SJCRH30 (cell line): ENCODE data around the gene PRELID1. TPM values are rescaled to one million over a fixed set of nuclear protein-coding genes. Genes with fewer than 3 reads are reported as not detected.

Experiments used
- DNase-seq, 2 experiments: peaks; one replicate each; pipeline ENCODE4 v3.0.0-alpha.2; 2015 to 2020
- H3K27ac ChIP-seq: fragments of 250-450 bp; sonication (Bioruptor Pico); 2 replicates; pipeline ENCODE4 v1.5.1; 2020; ENCODE audit warnings: mild to moderate bottlenecking, moderate library complexity
- H3K27me3 ChIP-seq: fragments of 250-450 bp; sonication (Bioruptor Pico); 2 replicates; pipeline ENCODE4 v1.5.1; 2020; ENCODE audit warnings: mild to moderate bottlenecking, moderate library complexity
- H3K36me3 ChIP-seq: fragments of 250-450 bp; sonication (Bioruptor Pico); 2 replicates; pipeline ENCODE4 v1.5.1; 2020; ENCODE audit warnings: mild to moderate bottlenecking, moderate library complexity
- H3K4me1 ChIP-seq: fragments of 250-450 bp; sonication (Bioruptor Pico); 2 replicates; pipeline ENCODE4 v1.5.1; 2020; ENCODE audit warnings: mild to moderate bottlenecking, moderate library complexity
- H3K4me3 ChIP-seq: fragments of 250-450 bp; sonication (Bioruptor Pico); 2 replicates; pipeline ENCODE4 v1.5.1; 2020; ENCODE audit warnings: mild to moderate bottlenecking, moderate library complexity
- H3K9me3 ChIP-seq: fragments of 250-450 bp; sonication (Bioruptor Pico); replicated peaks from 2 replicates; pipeline ENCODE4 v1.5.1; 2020; ENCODE audit warnings: mild to moderate bottlenecking, moderate library complexity
- total RNA-seq: library from RNA; depleted of rRNA; stranded (reverse); fragments of >200 nt; shearing (Covaris generic); gene quantifications from 2 replicates; pipeline ENCODE4 v1.2.3, GENCODE V29; 2014; rRNA removed

The PRELID1 gene
- total RNA-seq, 1 experiment from 2014 or later: 226 TPM

GRCh38 chr5:177349362-177349647, 45.7 kb downstream of the PRELID1 start:
- H3K4me3 ChIP-seq: no peak overlapping the region
- peaks cover 8% of the 10 kb centered on the region; the same call in 1 of the 2 replicates for H3K4me1 ChIP-seq
- H3K27ac ChIP-seq: no peak overlapping the region
- peaks cover 7% of the 10 kb centered on the region; the same call in 1 of the 2 replicates for H3K36me3 ChIP-seq
- H3K27me3 ChIP-seq: no peaks in the 10 kb centered on the region
- no peaks in the 10 kb centered on the region for H3K9me3 ChIP-seq
- DNase-seq: no peak

GRCh38 chr5:177349762-177350161, 46.2 kb downstream of the PRELID1 start:
- no peak overlapping the region for H3K27ac ChIP-seq
- H3K4me3 ChIP-seq: no peak overlapping the region
- peaks cover 3% of the 10 kb centered on the region; the same call in 1 of the 2 replicates for H3K36me3 ChIP-seq
- H3K27me3 ChIP-seq: no peaks in the 10 kb centered on the region
- no peak for DNase-seq
- H3K9me3 ChIP-seq: no peaks in the 10 kb centered on the region
- H3K4me1 ChIP-seq: peaks cover 8% of the 10 kb centered on the region; the same call in 1 of the 2 replicates

DNA sequence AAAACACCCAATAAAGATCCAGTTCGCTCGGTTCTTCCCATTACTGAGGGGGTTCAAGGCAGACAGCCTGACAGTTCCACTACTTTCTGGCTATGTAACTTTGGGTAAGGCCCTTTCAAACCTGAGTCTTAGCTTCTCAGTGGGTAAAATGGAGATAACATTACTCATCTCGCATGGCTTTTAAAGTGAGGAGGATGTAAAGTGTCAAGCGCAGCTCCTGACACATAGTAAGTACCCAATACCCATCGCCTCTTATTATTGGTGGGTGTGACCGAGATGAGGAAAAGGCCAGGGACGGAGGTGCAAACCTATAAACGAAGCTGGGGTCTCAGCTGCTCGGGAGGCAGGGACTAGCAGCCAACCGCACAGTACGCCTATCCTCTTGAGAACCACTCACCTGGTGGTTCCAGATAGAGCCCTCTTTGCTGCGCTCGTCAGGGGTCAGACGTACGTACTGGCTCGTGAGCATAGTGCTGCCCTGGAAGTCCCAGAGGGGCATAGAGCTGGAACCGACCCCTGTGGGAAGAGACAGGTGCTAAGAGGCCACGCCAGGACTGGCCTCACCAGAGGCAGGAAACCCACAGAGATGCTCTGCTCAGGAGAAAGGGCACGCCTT, 47.3 kb downstream of the PRELID1 start:
- Histone ChIP-seq H3K4me3 (peak overlapping the region; percentile 77), H3K9me3 (no peaks in the 10 kb centered on the region), H3K27ac (peak overlapping the region; percentile 86), H3K27me3 (no peaks in the 10 kb centered on the region), H3K36me3 (no peaks in the 10 kb centered on the region; the same call in 1 of the 2 replicates), H3K4me1 (peaks cover 8% of the 10 kb centered on the region; the same call in 1 of the 2 replicates)
- DNase-seq: peak in 1 of 2 experiments; percentile 25

GRCh38 chr5:177351392-177352329, 48.1 kb downstream of the PRELID1 start, which contains the start of gene LMAN2:
Gene LMAN2 (minus strand): TSS chr5:177351668. CDS start chr5:177351647, 21 bp downstream.
- Histone ChIP-seq H3K27me3 (peaks cover 1% of the 10 kb centered on the region; the same call in 1 of the 2 replicates), H3K27ac (peak within 1 kb of the TSS; percentile 86), H3K36me3 (no peaks in the 10 kb centered on the region), H3K9me3 (no peaks in the 10 kb centered on the region), H3K4me1 (peaks cover 8% of the 10 kb centered on the region; the same call in 1 of the 2 replicates), H3K4me3 (peak within 1 kb of the TSS; percentile 77)
- peak; percentile 95 to 97 for DNase-seq

DNA sequence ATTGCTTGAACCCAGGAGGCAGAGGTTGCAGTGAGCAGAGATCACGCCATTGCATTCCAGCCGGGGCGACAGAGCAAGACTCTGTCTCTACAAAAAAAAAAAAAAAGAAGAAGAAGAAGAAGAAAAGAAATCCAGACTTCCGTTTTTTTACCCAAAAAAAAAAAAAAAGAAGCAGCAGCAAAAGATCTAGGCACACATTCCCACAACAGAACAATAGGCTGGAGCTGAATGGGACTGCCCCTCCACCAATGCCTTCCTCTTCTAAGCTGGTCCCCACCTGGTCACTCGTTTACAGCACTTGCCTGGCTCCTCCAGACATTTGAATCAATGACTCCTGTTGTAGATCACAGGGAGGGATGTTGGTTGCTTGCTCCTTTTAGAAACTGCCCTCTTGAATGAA, 49.5 kb downstream of the PRELID1 start:
- Histone ChIP-seq H3K27ac (no peak overlapping the region), H3K27me3 (peaks cover 13% of the 10 kb centered on the region; the same call in 1 of the 2 replicates), H3K36me3 (no peaks in the 10 kb centered on the region), H3K4me3 (no peak overlapping the region), H3K9me3 (no peaks in the 10 kb centered on the region), H3K4me1 (peaks cover 12% of the 10 kb centered on the region; the same call in 1 of the 2 replicates)
- no peak for DNase-seq

- DNase-seq: no peak
- Histone ChIP-seq H3K27ac (no peak overlapping the region), H3K9me3 (no peaks in the 10 kb centered on the region), H3K27me3 (peaks cover 25% of the 10 kb centered on the region), H3K4me3 (no peak overlapping the region), H3K4me1 (peaks cover 14% of the 10 kb centered on the region; the same call in 1 of the 2 replicates), H3K36me3 (no peaks in the 10 kb centered on the region)
Measured at GRCh38 chr5:177354256-177354655, 50.7 kb downstream of the PRELID1 start.

DNA sequence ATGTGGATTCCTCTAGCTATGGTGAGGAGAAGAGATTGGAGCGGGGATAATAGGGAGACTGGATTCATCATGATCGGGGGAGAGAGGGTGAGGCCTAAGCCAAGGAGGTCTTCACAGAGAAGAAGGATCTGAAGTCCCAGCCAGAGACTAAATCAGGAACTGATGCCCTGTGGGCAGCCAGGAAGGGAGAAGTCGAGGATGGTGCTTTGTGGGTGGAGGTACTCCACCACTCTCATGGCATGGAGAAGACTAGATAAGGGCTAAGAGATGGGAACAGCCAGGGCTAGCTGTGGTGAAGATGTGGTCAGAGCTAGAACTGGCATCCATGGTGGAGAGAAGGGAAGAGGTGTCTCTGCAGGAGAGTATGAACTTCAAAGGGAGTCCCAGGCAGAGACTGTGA, 51.1 kb downstream of the PRELID1 start:
- Histone ChIP-seq H3K9me3 (no peaks in the 10 kb centered on the region), H3K4me3 (no peak overlapping the region), H3K36me3 (no peaks in the 10 kb centered on the region), H3K27ac (no peak overlapping the region), H3K27me3 (peaks cover 29% of the 10 kb centered on the region), H3K4me1 (peaks cover 14% of the 10 kb centered on the region; the same call in 1 of the 2 replicates)
- DNase-seq: no peak

DNA sequence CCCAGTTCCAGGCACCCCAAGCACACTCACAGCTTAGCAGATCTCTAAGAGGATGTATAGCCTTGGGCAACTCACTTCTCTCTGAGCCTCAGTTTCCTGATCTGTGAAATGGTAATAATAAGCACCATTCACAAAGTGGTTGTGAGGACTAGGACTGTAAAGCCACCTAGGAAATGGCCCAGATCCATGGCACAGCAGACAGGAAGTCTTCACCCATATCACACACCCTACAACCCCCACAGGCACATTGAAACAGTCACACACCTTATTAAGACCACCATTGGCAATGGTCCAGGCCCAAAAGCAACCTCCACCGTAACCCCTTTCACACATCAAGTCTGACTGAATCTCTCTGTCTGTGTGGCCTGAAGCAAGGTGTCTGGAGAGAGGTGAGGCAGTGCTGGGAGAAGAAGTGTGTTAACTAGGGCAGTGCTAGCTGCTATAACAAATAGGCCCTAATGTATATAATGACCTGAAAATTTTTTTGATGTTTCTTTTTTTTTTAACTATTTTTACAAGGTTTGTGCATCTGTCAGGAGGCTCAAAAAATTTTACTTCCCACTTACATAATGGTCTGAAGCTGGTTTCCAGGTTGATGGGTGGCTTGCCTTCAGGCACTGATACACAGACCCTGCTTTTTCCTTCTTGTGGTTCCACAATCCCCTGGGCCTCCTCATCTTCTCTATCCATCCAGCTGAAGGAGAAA, 51.7 kb downstream of the PRELID1 start:
- no peaks in the 10 kb centered on the region for H3K9me3 ChIP-seq
- peaks cover 13% of the 10 kb centered on the region; the same call in 1 of the 2 replicates for H3K4me1 ChIP-seq
- H3K36me3 ChIP-seq: no peaks in the 10 kb centered on the region
- H3K27me3 ChIP-seq: peaks cover 30% of the 10 kb centered on the region
- no peak overlapping the region for H3K4me3 ChIP-seq
- no peak for DNase-seq
- no peak overlapping the region for H3K27ac ChIP-seq

DNA sequence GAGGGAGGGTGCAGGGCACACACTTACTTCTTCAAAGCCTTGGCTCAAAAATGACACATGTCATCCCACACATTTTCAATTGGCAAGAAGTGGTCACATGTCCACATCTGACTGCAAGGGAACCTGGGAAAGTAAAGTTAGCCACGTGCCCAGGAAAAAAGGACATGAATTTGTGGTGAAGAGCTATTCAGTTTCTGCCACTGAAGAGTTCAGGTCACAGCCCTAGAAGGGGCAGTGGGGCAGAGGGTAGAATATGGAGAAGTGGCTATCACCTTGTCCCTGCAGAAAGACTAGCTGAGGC, 52.2 kb downstream of the PRELID1 start:
- H3K9me3 ChIP-seq: no peaks in the 10 kb centered on the region
- no peak overlapping the region for H3K4me3 ChIP-seq
- H3K27ac ChIP-seq: no peak overlapping the region
- DNase-seq: no peak
- H3K36me3 ChIP-seq: no peaks in the 10 kb centered on the region
- peaks cover 30% of the 10 kb centered on the region for H3K27me3 ChIP-seq
- H3K4me1 ChIP-seq: peaks cover 8% of the 10 kb centered on the region; the same call in 1 of the 2 replicates

Other genes starting within 250 kb of the PRELID1 start
- 563 and 588 TPM in 2 replicates for gene FGFR4, start 216.9 kb upstream of the PRELID1 start, total RNA-seq
- 3.5 and 5.7 TPM in 2 replicates for gene NSD1, start 170.0 kb upstream of the PRELID1 start, total RNA-seq
- 24.1 and 25.4 TPM in 2 replicates for gene RAB24, start 80 bp upstream of the PRELID1 start, total RNA-seq
- gene MXD3, start 8.1 kb downstream of the PRELID1 start, total RNA-seq: 36.6 and 37.6 TPM in 2 replicates
- gene LMAN2, start 47.9 kb downstream of the PRELID1 start, total RNA-seq: 144 and 156 TPM in 2 replicates
- 4.0 and 4.8 TPM in 2 replicates for gene RGS14, start 54.1 kb downstream of the PRELID1 start, total RNA-seq
- gene SLC34A1, start 80.6 kb downstream of the PRELID1 start, total RNA-seq: not detected in 2 replicates
- gene PFN3, start 96.9 kb downstream of the PRELID1 start, total RNA-seq: not detected in 2 replicates
- 5.9 and 6.5 TPM in 2 replicates for gene F12, start 105.8 kb downstream of the PRELID1 start, total RNA-seq
- gene GRK6, start 122.9 kb downstream of the PRELID1 start, total RNA-seq: 45.1 and 48.4 TPM in 2 replicates
- gene PRR7, start 143.0 kb downstream of the PRELID1 start, total RNA-seq: 6.4 TPM in 2 replicates
- 239 and 265 TPM in 2 replicates for gene DBN1, start 169.8 kb downstream of the PRELID1 start, total RNA-seq
- gene PDLIM7, start 193.8 kb downstream of the PRELID1 start, total RNA-seq: 58.4 and 68.5 TPM in 2 replicates
- 3.0 and 6.2 TPM in 2 replicates for gene DOK3, start 206.0 kb downstream of the PRELID1 start, total RNA-seq
- 68.5 and 76.8 TPM in 2 replicates for gene DDX41, start 213.2 kb downstream of the PRELID1 start, total RNA-seq